GM18909 (cell line): ENCODE measurements around the gene COA1.
A peak's percentile ranks its signal among the peaks of the same experiment; 100 is the strongest.

Source experiments
- ATAC-seq: cut with Tn5 transposase; IDR thresholded peaks from one replicate; pipeline ENCODE4 v1.9.1; 2021; ENCODE audit warnings: mild to moderate bottlenecking; ENCODE audit not compliant: unreplicated experiment, poor library complexity

The COA1 gene

DNA sequence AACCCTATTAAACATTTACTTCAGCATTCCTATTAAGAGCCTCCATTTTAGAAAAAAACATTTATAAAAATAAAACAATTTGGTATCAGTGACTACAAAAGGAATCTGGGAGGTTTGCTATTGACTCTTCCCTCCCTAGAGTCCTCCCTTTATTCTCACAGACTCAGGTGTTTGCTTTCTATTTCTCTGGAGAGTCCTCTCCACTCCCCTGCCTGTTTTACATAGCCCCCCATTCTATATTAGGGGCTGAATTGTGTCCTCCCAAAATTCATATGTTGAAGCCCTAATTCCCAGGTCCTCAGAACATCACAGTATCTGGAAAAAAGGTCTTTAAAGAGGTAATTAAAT lies 69.8 kb downstream of the COA1 start:
- no peak for ATAC-seq

DNA sequence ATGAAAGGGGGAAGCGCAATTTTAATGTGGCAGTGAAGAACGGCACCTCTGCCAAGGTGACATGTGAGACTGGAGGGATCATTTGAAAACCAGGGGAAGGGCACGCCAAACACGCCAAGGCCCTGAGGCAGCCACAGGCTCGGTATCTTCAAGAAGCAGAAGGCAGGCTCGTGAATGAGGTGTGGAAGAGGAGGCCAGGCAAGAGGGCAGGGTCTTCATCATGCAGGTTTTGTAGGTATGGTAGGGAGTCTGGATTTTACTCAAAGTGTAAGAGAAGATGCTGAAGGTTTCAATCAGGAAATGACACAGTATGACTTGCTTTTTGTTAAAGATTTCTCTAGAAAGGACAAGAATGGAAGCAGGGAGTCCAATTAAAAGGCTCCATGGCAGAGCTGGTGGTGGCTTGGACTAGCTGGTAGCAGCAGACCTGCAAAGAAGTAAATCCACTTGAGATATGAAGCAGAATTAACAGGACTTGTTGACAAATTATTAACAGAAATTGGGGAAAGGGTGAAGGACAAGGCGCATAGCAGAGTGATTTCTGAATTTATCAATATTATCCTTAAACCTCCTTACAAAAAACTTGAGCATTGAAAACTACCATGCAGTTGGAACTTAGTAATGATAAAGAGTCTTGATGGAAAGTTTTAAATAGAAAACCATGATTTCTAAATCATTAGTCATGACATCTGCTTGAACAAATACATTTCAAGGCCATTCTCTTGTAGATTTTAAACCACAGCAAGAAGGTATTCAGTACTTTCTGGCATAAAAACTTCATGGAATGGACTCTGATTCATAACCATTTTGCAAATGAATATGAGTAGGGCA lies 70.4 kb downstream of the COA1 start:
- ATAC-seq: no peak

DNA sequence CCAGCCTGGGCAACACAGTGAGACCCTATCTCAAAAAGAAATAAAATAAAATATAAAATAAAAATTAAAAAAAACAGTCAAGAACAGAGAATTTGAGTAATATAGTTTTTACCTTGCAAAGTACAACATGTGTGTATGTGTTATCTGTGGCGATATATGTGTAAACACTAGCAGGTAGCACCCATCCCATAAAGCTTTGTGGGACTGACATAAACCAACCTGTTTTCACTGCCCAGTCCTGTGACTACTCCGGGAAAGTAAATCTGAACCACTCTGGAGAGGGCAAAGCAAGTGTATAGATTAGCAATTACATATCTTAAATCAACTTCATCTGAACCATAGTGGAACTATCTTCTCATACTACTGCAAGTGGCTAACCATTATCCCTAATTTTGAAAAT lies 72.3 kb downstream of the COA1 start:
- ATAC-seq: no peak

DNA sequence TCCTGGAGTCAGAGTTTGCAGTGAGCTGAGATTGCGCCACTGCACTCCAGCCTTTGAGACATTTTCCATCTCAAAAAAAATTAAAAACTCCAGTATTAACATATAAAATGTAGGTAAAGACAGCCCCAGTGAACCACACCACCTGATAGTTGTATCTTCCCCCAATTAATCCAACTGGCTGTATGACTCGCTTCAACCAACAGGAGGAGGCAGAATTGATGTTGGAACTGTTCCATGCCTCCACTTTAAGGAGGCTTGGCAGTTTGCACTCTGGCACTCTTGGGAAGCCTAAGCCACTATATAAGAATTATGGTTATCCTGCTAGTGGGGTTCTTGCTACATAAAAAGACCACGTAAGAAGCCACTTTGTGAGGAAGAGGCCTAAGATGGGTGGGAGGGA lies 73.7 kb downstream of the COA1 start:
- no peak for ATAC-seq

DNA sequence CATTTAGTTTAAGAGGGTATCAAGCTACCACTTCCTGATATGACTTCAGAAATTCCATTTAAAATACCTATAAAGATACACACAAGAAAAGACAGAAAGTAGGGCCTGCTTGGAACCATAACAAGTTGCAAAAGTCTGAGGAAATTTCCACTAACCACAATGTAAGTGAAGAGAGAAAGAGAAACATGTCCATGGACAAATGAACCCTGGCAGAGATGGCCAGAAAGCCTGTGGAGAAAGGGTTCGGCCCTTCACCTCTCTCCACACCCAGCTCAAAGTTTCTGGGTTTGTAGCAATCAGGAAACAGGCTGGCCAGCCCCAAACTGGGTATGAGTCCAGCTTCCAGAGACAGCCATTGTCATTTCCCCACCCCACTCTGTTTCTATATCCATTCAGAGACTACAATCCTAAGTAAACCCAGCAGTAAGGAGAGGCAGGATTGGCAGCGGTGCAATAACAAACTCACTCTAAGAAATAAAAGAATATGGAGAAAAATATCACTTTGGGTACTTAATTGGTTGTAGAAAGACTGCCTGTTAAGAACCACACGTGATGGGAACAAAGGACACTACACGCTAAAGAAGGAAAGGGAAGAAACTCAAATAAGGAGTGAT lies 75.3 kb downstream of the COA1 start:
- no peak for ATAC-seq

DNA sequence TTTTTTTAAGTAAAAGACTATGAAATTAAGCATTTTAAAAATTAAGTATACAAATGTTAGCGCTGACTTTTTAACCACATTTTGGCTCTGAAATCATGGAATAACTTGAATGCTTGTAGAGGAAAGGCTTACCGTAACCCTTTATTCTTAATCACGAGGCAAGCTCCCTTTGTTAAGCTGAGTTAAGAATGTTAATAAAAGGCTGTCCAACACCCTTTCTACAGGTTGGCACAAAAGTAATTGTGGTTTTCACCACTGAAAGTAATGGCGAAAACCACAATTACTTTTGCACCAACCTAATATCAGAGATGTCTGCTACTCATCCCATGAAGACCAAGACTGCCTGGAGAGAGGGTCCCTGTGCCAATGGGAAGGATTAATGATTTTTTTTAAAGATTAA lies 75.9 kb downstream of the COA1 start:
- ATAC-seq: no peak

DNA sequence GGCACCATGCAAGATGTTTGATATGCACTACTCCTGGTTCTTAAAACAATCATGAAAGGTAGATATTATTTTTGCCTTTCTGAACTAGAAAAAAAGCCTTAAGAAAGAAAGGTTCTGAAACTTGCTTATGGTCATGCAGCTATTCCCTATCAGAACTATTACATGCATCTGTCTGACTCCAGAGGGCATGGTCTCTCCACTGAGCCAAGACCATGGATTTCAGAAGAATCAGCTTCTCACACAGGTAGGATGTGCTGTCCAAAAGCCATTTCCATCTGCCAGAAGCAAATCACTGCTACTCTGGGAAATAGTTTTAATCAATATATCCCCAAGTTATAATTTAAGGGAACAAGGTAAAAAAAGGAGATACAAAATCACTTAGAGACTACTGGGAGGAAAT lies 77.0 kb downstream of the COA1 start:
- no peak for ATAC-seq

DNA sequence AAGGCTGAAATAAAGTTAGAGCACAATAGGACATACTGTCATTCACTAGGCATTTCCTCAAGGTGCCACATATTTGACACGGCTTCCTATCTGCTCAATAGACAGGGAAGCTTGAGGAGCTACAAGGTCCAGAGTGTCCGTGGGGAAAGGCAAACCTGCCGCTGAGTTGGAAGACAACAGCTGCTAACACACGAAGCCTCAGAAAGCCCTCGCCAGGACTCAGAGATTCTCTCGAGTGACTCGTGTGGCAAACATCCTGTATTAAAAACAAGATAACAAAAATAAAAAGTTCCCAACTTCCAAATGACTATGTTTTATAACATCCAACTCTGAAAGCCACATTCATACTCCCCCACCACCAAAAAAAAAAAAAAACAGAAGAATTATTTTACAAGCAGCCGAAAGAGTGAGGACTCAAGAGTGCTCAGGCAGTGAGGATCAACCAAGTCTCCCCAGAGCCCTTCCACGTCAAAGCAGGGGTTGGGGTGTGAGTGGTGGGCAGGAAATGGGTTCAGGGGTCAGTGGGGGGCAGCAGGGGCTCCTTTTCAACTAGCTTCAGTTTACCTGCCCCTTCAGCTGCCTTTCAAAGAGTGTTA lies 78.8 kb downstream of the COA1 start:
- ATAC-seq: no peak

DNA sequence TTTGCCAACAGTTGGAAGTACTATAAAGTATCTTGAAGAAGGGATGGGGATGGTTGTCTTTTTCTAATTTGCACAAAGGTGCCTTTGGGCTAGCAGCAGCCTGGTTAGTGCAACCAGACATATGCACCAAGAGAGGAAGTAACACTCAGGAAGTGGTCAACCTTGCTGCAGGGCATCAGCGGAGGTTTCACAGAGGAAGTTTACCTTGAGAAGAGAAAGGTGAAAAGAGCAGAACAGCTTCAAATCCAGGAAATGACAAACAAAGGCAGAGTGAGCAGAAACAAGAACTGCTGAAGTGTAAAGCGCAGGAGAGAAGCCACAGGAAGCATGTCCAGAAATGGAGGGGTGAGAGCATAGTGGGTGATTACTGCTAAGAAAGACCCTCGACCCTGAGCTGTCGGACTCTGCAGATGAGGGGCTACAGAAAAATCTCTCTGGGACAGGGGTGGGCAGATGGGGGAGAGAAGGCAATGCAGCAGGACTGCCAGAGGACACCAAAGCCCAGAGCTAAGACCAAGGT lies 79.5 kb downstream of the COA1 start:
- ATAC-seq: peak; percentile 74

DNA sequence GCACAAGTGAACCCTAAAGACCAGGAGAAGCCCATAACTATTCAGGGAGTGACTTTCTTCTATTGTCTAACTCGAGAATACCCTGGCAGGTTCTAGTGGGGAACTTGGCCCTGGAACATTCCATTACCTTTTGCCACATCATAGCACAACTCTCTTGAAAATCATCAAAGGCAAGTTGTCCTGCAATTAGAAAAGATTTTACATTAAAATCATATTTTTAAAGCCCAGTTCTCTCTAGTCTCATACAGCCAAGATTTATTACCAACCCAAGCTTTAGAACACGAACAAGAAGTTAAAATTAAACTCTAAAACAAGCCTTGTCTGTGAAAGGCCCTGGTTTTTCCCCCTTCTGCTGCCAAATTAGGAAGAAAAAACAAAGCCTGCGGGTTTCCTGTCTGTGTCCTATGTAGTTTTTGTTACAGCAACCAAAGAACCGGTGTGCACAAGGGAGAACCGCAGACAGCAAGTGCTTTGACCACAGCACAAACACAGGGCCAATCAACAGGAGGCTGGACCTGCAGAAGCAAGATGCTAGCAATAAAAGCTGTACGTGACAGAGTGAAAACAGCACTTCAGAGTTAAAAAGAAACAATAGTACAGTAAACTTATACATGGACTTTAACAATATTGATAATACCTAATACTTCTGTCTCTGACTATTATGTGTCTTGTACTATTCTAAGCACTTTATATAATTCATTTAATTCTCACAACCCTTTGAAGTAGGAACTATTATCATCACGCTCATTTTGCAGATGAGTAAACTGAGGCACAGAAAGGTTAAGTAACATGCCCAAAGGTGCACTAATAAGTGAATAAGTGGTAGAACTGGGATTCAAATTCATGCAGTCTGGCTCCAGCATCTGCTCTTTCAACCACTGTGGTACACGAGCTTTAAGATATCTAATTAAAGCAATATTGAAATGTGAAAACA lies 80.6 kb downstream of the COA1 start:
- peak; percentile 62 for ATAC-seq

DNA sequence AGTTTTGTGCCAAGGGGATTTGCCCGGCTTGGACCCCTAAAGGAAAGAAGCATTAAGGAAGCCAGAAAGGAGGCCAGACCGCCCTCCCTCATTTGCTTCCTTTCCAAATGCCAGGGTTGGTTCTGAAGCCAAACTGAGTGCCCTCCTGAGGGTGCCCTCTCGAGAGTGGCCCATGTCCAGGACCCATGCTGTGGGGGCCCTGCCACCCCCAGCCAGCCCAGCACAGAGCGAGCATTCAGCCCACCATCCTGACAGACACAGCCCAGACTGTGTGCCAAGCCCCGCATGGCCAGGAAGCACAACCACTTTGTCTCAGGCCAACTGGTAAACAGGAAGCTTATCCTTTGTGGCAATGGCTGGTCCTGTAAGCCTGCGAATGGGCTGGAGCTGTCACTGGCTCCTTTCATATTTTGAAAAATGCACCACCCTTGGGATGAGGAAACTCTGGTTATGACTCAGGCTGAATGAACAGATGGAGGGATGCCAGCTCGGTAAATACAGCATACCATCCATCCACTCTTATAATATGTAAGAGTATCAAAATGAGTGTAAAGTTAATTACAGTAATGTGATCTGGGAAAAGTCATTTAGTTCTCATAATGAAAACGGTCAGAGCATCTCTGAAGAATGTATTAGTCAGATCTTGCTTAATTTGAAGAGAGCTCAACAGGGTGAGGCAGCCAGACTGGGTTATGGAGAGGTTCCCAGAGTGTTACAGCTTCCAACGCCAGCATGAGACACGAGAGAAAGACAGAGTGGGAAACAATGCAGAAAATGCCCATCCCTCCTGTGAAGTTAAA lies 81.5 kb downstream of the COA1 start:
- ATAC-seq: peak; percentile 11

DNA sequence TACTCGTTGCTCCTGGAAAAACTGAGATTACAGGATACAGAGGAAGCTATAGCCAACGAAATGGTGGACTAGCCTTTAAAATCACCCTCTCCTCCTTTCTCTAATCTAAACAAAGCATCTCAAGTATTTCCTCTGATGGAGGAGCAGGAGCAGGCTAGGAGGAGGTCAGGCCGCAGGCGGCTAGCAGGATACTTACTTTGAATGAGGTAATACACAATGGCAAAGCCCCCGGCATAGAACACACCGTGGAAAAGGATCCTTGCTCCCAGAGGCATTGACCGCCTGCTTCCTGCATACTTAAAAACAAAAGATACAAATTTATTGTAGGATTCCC lies 82.0 kb downstream of the COA1 start:
- no peak for ATAC-seq

DNA sequence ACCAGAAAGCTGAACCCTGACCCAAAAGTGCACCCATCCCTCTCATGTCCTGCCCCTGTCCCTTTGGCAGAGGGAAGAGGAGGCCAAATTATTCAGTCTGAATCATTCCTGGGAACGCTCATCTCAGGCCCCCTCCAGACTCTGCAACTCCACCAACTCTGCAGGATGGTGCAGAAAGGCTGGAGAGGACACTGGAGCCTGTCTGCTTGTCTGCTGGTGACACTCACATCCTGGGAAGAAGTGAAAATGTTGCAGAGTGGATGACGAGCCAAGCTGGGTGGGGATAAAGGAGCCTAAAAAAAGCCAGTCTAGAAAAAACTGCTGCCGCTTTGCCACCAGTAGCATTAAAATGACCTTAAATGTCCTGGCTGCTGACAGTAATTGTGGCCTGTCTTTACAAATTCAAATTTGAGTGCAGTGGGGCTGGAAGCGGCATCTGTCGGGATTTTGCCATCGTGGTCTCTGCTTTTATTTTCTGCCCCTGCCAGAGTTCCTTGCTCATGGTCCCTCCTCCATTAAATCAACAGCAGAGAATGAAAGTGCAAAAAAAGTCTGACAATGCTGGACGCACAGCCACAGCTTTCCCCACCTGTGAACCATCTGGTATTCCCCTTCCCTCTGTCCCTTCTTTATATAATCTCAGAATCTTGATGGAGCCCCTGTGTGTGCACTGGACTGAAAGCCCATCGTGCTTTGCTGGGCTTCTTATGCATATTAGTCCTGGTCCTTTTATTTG lies 82.6 kb downstream of the COA1 start:
- no peak for ATAC-seq

DNA sequence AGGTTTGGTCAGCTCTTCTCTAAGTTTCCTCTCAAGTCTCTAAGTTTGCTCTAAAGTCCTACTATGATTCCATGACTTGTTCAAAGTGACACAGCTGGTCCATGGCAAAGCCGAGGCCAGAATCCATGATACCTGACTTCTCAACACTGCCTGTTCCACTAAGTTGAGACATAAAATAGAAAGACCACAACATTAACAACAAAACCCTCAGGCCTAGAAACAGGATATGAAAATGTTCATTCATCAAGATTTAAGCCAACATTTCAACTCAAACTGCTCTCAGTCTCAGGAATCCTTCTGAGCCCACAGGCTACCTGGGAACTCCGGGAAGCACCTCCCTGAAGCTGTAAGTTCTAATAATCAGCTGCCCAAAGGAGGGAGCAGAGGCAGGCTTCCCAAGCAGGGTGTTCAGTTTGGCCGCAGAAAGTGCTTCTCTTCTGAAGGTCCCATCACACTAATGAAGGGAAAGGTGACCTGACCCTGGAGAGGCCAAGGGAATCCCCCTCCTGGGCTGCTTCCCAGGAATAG lies 83.6 kb downstream of the COA1 start:
- no peak for ATAC-seq

DNA sequence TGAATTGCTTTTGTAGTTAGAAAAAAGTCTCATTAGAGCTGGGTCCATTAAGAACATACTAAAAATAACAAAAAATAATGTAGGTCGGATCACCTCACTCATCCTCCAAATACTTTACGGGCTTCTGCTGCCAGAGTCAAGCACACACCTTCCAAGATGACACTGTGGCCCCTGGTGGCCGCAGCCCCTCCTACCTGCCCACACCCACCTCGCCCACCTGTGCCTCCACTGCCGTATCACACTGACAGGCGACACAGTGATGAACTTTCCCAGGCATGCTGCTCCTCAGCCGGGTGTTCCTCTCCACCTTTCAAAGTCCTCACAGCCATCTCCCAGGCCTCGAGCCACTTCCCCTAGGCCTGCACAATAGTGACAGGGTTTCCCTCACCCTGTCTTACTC lies 85.5 kb downstream of the COA1 start:
- no peak for ATAC-seq

DNA sequence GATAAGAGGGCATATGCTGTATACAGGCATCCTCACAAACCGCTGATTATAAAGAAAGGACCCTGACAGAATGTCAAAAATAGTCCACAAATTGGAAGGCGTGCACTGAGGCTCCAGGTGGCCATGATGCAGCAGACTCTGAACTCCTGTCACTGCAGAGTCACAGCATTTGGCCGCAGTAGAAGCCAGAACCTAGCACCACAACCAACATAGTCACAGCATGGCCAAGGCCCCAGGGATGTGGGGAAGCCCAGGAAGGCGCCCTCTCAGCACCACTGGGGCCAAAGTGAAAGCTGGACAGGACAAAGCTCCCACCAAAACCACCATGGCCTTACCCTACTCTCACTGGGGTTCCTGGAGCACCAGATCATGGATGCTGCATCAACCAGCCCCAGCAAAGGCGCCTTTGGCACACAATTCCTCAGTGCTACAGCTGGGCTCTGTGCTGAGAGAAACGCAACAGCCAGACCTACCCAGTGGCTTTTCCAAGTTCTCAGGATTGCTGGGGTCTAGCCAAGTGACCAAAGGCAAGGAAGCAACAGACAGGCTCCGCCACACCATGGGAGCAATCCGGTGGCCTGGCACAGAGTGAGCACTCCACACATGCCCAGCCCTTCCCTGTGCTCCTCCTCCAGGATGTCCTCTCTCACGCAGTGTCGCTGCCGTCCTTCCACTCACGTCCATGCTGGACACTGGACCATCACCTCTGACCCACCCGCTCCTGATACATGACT lies 86.3 kb downstream of the COA1 start:
- ATAC-seq: no peak

DNA sequence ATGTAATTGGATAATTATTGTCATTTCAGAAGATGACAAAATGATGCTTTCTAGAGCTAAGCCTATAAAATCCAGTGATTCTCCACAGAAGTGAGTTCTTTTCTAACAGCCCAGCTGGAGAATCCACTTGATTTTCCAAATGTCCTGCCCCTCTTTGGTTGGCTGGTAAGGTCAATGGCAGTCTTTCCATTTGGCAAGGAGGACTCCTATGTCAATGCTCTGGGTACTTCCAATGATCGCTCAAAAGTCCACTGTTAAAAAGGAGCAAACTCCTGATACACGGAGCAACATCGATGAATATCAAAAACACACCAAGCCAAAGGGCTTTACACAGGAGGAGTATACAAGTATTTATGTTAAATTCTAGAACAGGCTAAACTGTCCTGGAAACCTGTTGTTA lies 88.6 kb downstream of the COA1 start:
- ATAC-seq: no peak

DNA sequence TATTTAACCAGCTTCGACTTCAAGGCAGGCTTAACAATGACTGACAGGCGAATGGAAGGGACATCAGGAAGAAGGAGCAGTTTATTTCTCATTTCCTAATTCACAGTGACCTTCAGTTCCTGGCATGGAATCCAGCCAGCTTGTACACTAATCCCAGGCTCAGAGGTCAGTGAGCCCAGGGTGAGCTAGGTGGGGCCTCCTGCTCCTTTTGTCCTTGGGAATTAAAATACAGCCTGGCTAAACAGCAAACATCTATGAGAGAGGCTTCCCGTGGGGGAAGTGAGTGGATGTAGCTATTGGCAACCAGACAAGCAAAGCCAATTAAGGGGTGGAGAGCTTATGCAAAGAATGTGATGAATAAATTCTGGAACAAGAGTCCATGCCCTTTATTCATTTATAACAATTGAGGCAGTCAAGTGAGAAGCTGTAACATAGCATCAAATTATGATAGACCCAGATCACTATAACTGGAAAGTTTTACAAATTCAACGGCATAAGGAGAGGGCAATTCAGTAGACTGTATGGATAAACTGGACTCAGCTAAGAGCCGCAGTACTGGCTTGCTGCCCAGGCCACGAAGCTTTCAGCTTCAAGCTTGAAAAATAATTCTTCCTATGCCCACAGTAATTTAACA lies 89.3 kb downstream of the COA1 start:
- no peak for ATAC-seq
